OCI-LY3 (cell line): Measurements from ENCODE around the gene EXOSC7.

ENCODE experiments used
- EZH2phosphoT487 ChIP-seq: fragments of 200-600 bp; shearing (Covaris generic); IDR thresholded peaks from 2 replicates; pipeline ENCODE4 v1.6.1; 2018; ENCODE audit warnings: antibody characterized with exemption, mixed run types, low read depth
- TF ChIP-seq, protein P1 (sequence below): fragments of 200-600, 300-600 bp; sonication (generic); IDR thresholded peaks from 2 replicates; pipeline ENCODE4 v1.5.1; 2014; ENCODE audit warnings: antibody characterized with exemption, low read length, low read depth

DNA sequence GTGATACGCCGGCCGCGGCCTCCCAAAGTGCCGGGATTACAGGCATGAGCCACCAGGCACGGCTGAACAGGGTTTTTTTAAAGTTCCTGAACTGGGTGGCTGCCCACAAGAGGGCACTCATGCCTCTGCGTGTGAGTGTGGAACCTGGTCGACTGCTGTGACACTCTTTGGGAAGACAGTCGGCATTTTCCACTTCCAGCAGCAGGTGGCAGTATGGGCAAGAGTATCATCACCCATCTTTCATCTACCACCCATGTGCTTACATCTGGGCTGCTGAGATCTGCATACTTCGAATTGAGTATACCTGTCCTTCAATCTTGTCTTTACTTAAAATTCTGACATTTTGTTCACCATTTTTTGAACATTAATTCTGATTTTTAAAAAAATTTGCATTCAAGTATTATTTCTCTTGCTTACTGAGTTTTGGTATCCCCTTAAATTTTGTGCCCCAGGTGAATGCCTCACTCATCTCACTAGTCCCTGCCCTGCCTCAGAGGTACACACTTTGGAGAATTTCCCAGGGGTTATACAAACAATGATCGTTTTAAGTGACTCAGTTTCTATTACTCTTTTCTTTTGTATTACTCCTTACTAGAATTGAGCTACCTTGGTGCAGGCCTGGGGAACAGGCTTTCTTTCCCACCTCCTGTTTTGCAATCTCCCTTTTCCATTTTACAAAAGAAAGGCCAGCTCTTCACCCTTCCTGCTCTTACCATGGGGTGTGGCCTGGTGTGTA lies 61.8 kb downstream of the EXOSC7 start:
- TF ChIP-seq, protein P1, sequence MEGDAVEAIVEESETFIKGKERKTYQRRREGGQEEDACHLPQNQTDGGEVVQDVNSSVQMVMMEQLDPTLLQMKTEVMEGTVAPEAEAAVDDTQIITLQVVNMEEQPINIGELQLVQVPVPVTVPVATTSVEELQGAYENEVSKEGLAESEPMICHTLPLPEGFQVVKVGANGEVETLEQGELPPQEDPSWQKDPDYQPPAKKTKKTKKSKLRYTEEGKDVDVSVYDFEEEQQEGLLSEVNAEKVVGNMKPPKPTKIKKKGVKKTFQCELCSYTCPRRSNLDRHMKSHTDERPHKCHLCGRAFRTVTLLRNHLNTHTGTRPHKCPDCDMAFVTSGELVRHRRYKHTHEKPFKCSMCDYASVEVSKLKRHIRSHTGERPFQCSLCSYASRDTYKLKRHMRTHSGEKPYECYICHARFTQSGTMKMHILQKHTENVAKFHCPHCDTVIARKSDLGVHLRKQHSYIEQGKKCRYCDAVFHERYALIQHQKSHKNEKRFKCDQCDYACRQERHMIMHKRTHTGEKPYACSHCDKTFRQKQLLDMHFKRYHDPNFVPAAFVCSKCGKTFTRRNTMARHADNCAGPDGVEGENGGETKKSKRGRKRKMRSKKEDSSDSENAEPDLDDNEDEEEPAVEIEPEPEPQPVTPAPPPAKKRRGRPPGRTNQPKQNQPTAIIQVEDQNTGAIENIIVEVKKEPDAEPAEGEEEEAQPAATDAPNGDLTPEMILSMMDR = peak; percentile 95
- TF ChIP-seq EZH2phosphoT487 = no peak
